Measurements from ENCODE around the gene ADCY3.

The ADCY3 gene

DNA sequence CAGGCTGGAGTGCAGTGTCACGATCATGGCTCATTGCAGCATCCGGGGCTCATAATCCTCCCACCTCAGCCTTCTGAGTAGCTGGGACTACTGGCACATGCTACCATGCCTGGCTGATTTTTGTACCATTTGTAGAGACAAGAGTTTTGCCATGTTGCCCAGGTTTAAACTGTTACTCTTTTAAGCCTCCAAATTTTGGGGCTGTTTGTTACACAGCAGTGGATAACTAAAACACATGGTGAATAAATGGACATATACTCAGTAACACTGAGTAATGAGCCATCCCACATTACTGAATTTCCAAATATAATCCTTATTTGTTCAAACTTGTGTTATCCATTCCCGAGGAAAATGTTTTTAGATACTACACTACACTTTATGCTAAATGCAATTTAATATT is 9.8 kb downstream of the ADCY3 start:
- DNase-seq (ENCODE audit: low read depth): no peak
- H3K4me3 ChIP-seq (ENCODE audit: low read depth, low read length): no peak overlapping the region
- TF ChIP-seq CTCF (IDR thresholded peaks at IDR 0.05; ENCODE audit: control insufficient read depth, extremely low read depth, insufficient read depth): no peak

DNA sequence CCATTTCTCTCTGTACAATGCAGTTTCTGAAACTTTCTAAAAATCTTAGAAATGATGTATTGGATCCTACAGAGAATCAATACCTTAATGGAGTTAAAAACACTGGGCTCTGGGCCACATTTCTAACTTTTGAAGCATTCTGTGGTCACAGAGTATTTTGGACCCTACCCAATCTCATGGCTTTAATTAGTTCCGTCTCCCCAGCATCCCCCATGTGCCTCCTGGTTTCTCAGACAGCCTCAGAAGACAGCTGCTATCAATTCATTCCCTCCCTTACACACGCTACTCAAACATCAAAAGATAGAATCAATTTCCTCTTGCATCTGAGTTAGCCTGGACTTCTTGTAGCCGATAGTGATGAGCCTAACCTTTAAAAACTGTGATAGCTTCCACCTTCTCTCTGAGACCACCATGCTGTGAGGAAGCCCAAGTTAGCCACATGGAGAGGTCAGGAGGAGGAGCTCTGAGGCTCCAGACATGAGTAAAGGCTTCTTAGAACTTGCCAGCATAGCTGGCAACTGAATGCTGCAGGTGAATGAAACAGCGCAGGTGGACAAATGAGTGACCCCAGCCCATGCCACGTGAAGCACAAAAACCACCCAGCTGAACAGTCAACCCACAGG is 10.4 kb downstream of the ADCY3 start:
- TF ChIP-seq CTCF (IDR thresholded peaks at IDR 0.05; ENCODE audit: control insufficient read depth, extremely low read depth, insufficient read depth): no peak
- no peak for DNase-seq (ENCODE audit: low read depth)
- H3K4me3 ChIP-seq (ENCODE audit: low read depth, low read length): no peak overlapping the region

DNA sequence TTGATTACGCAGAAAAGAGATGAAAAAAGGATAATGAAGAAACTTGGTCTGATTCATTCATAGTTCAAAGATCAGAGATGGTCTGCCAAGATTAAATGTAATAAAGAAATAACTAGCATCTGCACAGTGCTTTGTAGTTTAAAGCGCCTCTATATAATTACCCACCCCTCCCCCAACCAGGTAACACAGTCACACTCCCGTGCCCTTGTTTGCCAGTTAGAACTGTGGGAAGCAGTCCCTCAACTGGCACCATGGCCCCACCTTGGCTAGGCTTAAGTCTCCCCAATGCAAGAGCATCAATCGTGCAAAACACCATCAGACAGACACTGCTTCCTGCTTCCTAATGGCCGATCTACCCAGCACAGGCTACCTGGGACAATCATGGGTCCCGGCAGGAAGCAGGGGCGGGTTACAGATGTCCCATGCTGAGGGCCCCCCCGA is 11.6 kb downstream of the ADCY3 start:
- no peak for TF ChIP-seq CTCF (IDR thresholded peaks at IDR 0.05; ENCODE audit: control insufficient read depth, extremely low read depth, insufficient read depth)
- no peak for DNase-seq (ENCODE audit: low read depth)
- no peak overlapping the region for H3K4me3 ChIP-seq (ENCODE audit: low read depth, low read length)

- H3K4me3 ChIP-seq (ENCODE audit: low read depth, low read length): no peak overlapping the region
- no peak for DNase-seq (ENCODE audit: low read depth)
- no peak for TF ChIP-seq CTCF (IDR thresholded peaks at IDR 0.05; ENCODE audit: control insufficient read depth, extremely low read depth, insufficient read depth)
Observed at GRCh38 chr2:24907116-24907515, 12.9 kb downstream of the ADCY3 start.

DNA sequence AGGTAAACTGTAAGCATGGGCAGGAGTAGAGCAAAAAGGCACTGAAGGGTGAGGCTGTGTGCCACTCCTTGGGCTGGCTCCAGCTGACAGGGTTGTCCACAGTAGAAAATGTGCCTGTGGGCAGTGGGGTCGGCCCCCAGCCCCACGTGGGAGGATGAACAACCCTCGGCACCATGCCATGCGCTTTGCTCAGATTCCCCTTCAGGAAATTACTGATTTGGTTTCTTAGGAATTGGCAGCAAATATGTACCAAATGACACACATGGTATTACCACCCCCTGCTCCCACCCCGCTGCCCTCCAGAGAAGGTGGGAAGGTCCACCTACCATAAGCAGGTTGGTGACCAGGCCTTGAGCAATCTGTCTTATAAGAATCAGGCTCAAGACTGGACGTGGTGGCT is 13.6 kb downstream of the ADCY3 start:
- no peak overlapping the region for H3K4me3 ChIP-seq (ENCODE audit: low read depth, low read length)
- no peak for DNase-seq (ENCODE audit: low read depth)
- no peak for TF ChIP-seq CTCF (IDR thresholded peaks at IDR 0.05; ENCODE audit: control insufficient read depth, extremely low read depth, insufficient read depth)

- DNase-seq (ENCODE audit: low read depth): no peak
- no peak overlapping the region for H3K4me3 ChIP-seq (ENCODE audit: low read depth, low read length)
- no peak for TF ChIP-seq CTCF (IDR thresholded peaks at IDR 0.05; ENCODE audit: control insufficient read depth, extremely low read depth, insufficient read depth)
Observed at GRCh38 chr2:24903161-24904103, 16.6 kb downstream of the ADCY3 start.
